ENCODE data around the gene MAP3K13.
"Not testable (repeated sequence)": the region's sequence is repeated elsewhere in the genome, so short reads cannot be mapped to it uniquely, and the experiment has no call there.

Gene MAP3K13

GRCh38 chr3:185400866-185401265 is 37.9 kb downstream of the MAP3K13 start:
- DNase-seq: no peak

- no peak for DNase-seq
Measured at GRCh38 chr3:185401319-185401955, 38.5 kb downstream of the MAP3K13 start.

GRCh38 chr3:185402561-185402960 is 39.6 kb downstream of the MAP3K13 start:
- no peak for DNase-seq

- DNase-seq: no peak
Measured at GRCh38 chr3:185403002-185403401, 40.1 kb downstream of the MAP3K13 start.

- no peak for DNase-seq
Measured at GRCh38 chr3:185405243-185405642, 42.3 kb downstream of the MAP3K13 start.

- DNase-seq: no peak
Measured at GRCh38 chr3:185405664-185406063, 42.7 kb downstream of the MAP3K13 start.

GRCh38 chr3:185406121-185406620 is 43.2 kb downstream of the MAP3K13 start:
- no peak for DNase-seq

GRCh38 chr3:185409957-185410356 is 47.0 kb downstream of the MAP3K13 start:
- DNase-seq: no peak

- no peak for DNase-seq
Measured at GRCh38 chr3:185411133-185411532, 48.2 kb downstream of the MAP3K13 start.

- DNase-seq: no peak
Measured at GRCh38 chr3:185416513-185416912, 53.6 kb downstream of the MAP3K13 start.

GRCh38 chr3:185418561-185418977 is 55.6 kb downstream of the MAP3K13 start:
- not testable (repeated sequence) for DNase-seq

- peak; percentile 43 for DNase-seq
Measured at GRCh38 chr3:185420762-185421161, 57.8 kb downstream of the MAP3K13 start.

- no peak for DNase-seq
Measured at GRCh38 chr3:185421577-185422232, 58.8 kb downstream of the MAP3K13 start.

- no peak for DNase-seq
Measured at GRCh38 chr3:185422677-185423076, 59.7 kb downstream of the MAP3K13 start.

- DNase-seq: peak; percentile 15
Measured at GRCh38 chr3:185423178-185423577, 60.2 kb downstream of the MAP3K13 start.

GRCh38 chr3:185424435-185424834 is 61.5 kb downstream of the MAP3K13 start:
- no peak for DNase-seq

GRCh38 chr3:185430375-185430774 is 67.4 kb downstream of the MAP3K13 start:
- no peak for DNase-seq

- no peak for DNase-seq
Measured at GRCh38 chr3:185439745-185440466, 77.0 kb downstream of the MAP3K13 start.

- no peak for DNase-seq
Measured at GRCh38 chr3:185442031-185442430, 79.1 kb downstream of the MAP3K13 start.

- no peak for DNase-seq
Measured at GRCh38 chr3:185444329-185444728, 81.4 kb downstream of the MAP3K13 start.

GRCh38 chr3:185448107-185448506 is 85.2 kb downstream of the MAP3K13 start:
- DNase-seq: no peak

- DNase-seq: not testable (repeated sequence)
Measured at GRCh38 chr3:185451432-185451831, 88.5 kb downstream of the MAP3K13 start.

- DNase-seq: no peak
Measured at GRCh38 chr3:185457376-185457775, 94.4 kb downstream of the MAP3K13 start.

- no peak for DNase-seq
Measured at GRCh38 chr3:185460309-185460708, 97.4 kb downstream of the MAP3K13 start.
